H1 (cell line): ENCODE results near the gene TOMM40L. TPM values are rescaled to one million over a fixed set of nuclear protein-coding genes. Genes with fewer than 3 reads are reported as not detected.

Experiments
- CTCF ChIA-PET: fragments of 300-600 bp; sonication (Branson Sonifier 250); formaldehyde crosslinking; loops from one replicate; lab custom pipeline; 2021; ENCODE audit not compliant: partially characterized antibody; lab: Charles Lee
- POLR2A ChIA-PET: fragments of 300-600 bp; sonication (Branson Sonifier 250); formaldehyde crosslinking; loops from one replicate; lab custom pipeline; 2021; ENCODE audit warnings: inconsistent platforms; ENCODE audit not compliant: partially characterized antibody; lab: Charles Lee
- DNase-seq, 2 experiments: peaks; one replicate each; pipeline versions ENCODE4 v3.0.0 to v3.0.0-alpha.2; 2010 to 2022; ENCODE audit warnings: low spot score in 2 of 2, low read depth in 1 of 2, mixed read lengths in 1 of 2
- FAIRE-seq: peaks from 2 replicates; lab custom pipeline; 2011; peaks lifted over from hg19 to GRCh38; lab: Jason Lieb, UNC
- H2AFZ ChIP-seq: 2 replicates; pipeline ENCODE4 v1.8.1; 2012; ENCODE audit warnings: low read length, inconsistent platforms
- H2AK5ac ChIP-seq: 2 replicates; pipeline ENCODE4 v1.6.1; 2013; ENCODE audit warnings: low read depth, low read length
- H2BK120ac ChIP-seq: replicated peaks from 2 replicates; pipeline ENCODE3; 2013; ENCODE audit warnings: low read depth, low read length, inconsistent platforms
- H2BK12ac ChIP-seq: 2 replicates; pipeline ENCODE4 v1.6.1; 2013; ENCODE audit warnings: low read depth, low read length
- H2BK15ac ChIP-seq: 2 replicates; pipeline ENCODE4 v1.6.1; 2013; ENCODE audit warnings: low read length
- H2BK20ac ChIP-seq: 2 replicates; pipeline ENCODE4 v1.6.1; 2013; ENCODE audit warnings: low read length
- H2BK5ac ChIP-seq: 2 replicates; pipeline ENCODE4 v1.6.1; 2013; ENCODE audit warnings: low read depth, low read length
- H3K14ac ChIP-seq: 2 replicates; pipeline ENCODE4 v1.6.1; 2013; ENCODE audit warnings: inconsistent platforms; ENCODE audit not compliant: insufficient read length
- H3K18ac ChIP-seq: 2 replicates; pipeline ENCODE4 v1.6.1; 2013; ENCODE audit warnings: low read length; ENCODE audit errors: extremely low read depth
- H3K23ac ChIP-seq: 2 replicates; pipeline ENCODE4 v1.6.1; 2013; ENCODE audit warnings: inconsistent platforms; ENCODE audit not compliant: insufficient read length
- H3K23me2 ChIP-seq: 2 replicates; pipeline ENCODE4 v1.6.1; 2013; ENCODE audit warnings: low read depth, low read length
- H3K27ac ChIP-seq: 2 replicates; pipeline ENCODE4 v1.6.1; 2011; ENCODE audit warnings: low read depth, low read length, inconsistent platforms
- H3K27me3 ChIP-seq, 4 experiments: replicated peaks in 1 of 4; 1 replicate in 1 of 4; 2 replicates in 3 of 4; pipeline versions ENCODE4 v1.6.1 to v1.8.1; 2011 to 2013; ENCODE audit warnings: low read length in 3 of 4, mild to moderate bottlenecking in 3 of 4, inconsistent platforms in 2 of 4, mixed read lengths in 2 of 4, moderate library complexity in 1 of 4; ENCODE audit not compliant: control insufficient read depth in 3 of 4, insufficient read depth in 3 of 4; ENCODE audit errors: extremely low read depth in 1 of 4
- H3K36me3 ChIP-seq, 4 experiments: 2 replicates each; pipeline versions ENCODE4 v1.6.1 to v1.8.1; 2011 to 2013; ENCODE audit warnings: mild to moderate bottlenecking in 4 of 4, low read length in 3 of 4, moderate library complexity in 2 of 4, control low read depth in 1 of 4, inconsistent platforms in 1 of 4; ENCODE audit not compliant: insufficient read depth in 4 of 4, control insufficient read depth in 2 of 4
- H3K4ac ChIP-seq: replicated peaks from 2 replicates; pipeline ENCODE3; 2013; ENCODE audit warnings: low read length, low read depth, mixed read lengths, inconsistent platforms; ENCODE audit not compliant: insufficient read length
- H3K4me1 ChIP-seq, 4 experiments: replicated peaks in 1 of 4; 1 replicate in 1 of 4; 2 replicates in 3 of 4; pipeline versions ENCODE4 v1.6.1 to v1.8.1; 2011 to 2013; ENCODE audit warnings: low read length in 3 of 4, inconsistent platforms in 2 of 4, mixed read lengths in 1 of 4; ENCODE audit not compliant: insufficient read depth in 4 of 4, control insufficient read depth in 3 of 4
- H3K4me2 ChIP-seq, 2 experiments: 2 replicates each; pipeline versions ENCODE4 v1.6.1 to v1.8.1; 2011 to 2013; ENCODE audit warnings: low read depth in 2 of 2, low read length in 2 of 2, control low read depth in 1 of 2, inconsistent platforms in 1 of 2, mild to moderate bottlenecking in 1 of 2; ENCODE audit not compliant: insufficient read depth in 1 of 2
- H3K4me3 ChIP-seq, 4 experiments: fragments of 200-600, 300-600 bp in 1 of 4; sonication (generic), shearing (Covaris generic), sonication (Bioruptor Twin) in 1 of 4; 2 replicates each; pipeline versions ENCODE4 v1.5.1 to v1.8.1; 2011 to 2016; ENCODE audit warnings: low read length in 4 of 4, low read depth in 3 of 4, control low read depth in 2 of 4, inconsistent platforms in 2 of 4, mild to moderate bottlenecking in 2 of 4, mixed read lengths in 1 of 4, moderate library complexity in 1 of 4; ENCODE audit not compliant: insufficient read depth in 2 of 4; ENCODE audit errors: extremely low read depth in 1 of 4
- H3K56ac ChIP-seq: replicated peaks from 2 replicates; pipeline ENCODE3; 2013; ENCODE audit warnings: low read depth, mild to moderate bottlenecking, mixed read lengths, low read length, inconsistent platforms; ENCODE audit not compliant: insufficient read length
- H3K79me1 ChIP-seq: 2 replicates; pipeline ENCODE4 v1.6.1; 2013; ENCODE audit warnings: low read depth, low read length, control low read depth
- H3K79me2 ChIP-seq, 2 experiments: 2 replicates each; pipeline versions ENCODE4 v1.6.1 to v1.8.1; 2012 to 2013; ENCODE audit warnings: low read length in 2 of 2, mild to moderate bottlenecking in 2 of 2, inconsistent platforms in 1 of 2; ENCODE audit not compliant: insufficient read depth in 2 of 2, control insufficient read depth in 1 of 2
- H3K9ac ChIP-seq, 4 experiments: replicated peaks in 1 of 4; 1 replicate in 1 of 4; 2 replicates in 3 of 4; pipeline versions ENCODE4 v1.6.1 to v1.8.1; 2011 to 2013; ENCODE audit warnings: low read depth in 3 of 4, low read length in 3 of 4, control low read depth in 2 of 4, mild to moderate bottlenecking in 2 of 4, moderate library complexity in 2 of 4, inconsistent platforms in 1 of 4; ENCODE audit errors: extremely low read depth in 1 of 4
- H3K9me3 ChIP-seq, 2 experiments: 2 replicates each; pipeline versions ENCODE4 v1.6.1 to v1.8.1; 2012 to 2013; ENCODE audit warnings: mild to moderate bottlenecking in 2 of 2, moderate library complexity in 2 of 2, control low read depth in 1 of 2, inconsistent platforms in 1 of 2, low read depth in 1 of 2, low read length in 1 of 2, mixed read lengths in 1 of 2; ENCODE audit not compliant: insufficient read depth in 2 of 2
- H4K20me1 ChIP-seq, 2 experiments: replicated peaks in 1 of 2; 2 replicates each; pipeline versions ENCODE3 to v1.8.1; 2011 to 2013; ENCODE audit warnings: inconsistent platforms in 2 of 2, low read length in 2 of 2, mild to moderate bottlenecking in 1 of 2; ENCODE audit not compliant: insufficient read depth in 2 of 2, control insufficient read depth in 1 of 2
- H4K5ac ChIP-seq: 2 replicates; pipeline ENCODE4 v1.6.1; 2013; ENCODE audit warnings: low read length, low read depth, mixed read lengths, inconsistent platforms; ENCODE audit not compliant: insufficient read length
- H4K8ac ChIP-seq: 2 replicates; pipeline ENCODE4 v1.8.0; 2013; ENCODE audit warnings: mild to moderate bottlenecking, moderate library complexity, low read length, inconsistent platforms; ENCODE audit not compliant: insufficient read depth; ENCODE audit errors: extremely low read depth
- H4K91ac ChIP-seq: replicated peaks from 2 replicates; pipeline ENCODE3; 2013; ENCODE audit warnings: low read length, mixed read lengths, inconsistent platforms; ENCODE audit not compliant: insufficient read length
- CEBPB ChIP-seq: IDR thresholded peaks from 2 replicates; pipeline ENCODE4 v1.6.1; 2012; ENCODE audit warnings: low read depth, low read length
- CHD2 ChIP-seq: IDR thresholded peaks from 2 replicates; pipeline ENCODE4 v1.6.1; 2012; ENCODE audit warnings: low read length, improper control_type of control experiment
- FOSL1 ChIP-seq: IDR thresholded peaks from 2 replicates; pipeline ENCODE4 v1.6.1; 2011; ENCODE audit warnings: mild to moderate bottlenecking, low read depth, low read length, moderate library complexity; ENCODE audit not compliant: insufficient read depth
- GTF2F1 ChIP-seq: IDR thresholded peaks from 2 replicates; pipeline ENCODE4 v1.6.1; 2012; ENCODE audit warnings: low read depth, low read length, improper control_type of control experiment, borderline replicate concordance
- POU5F1 ChIP-seq: IDR thresholded peaks from 2 replicates; pipeline ENCODE4 v1.6.1; 2011; ENCODE audit warnings: low read depth, mild to moderate bottlenecking, low read length, moderate library complexity
- RAD21 ChIP-seq, 2 experiments: IDR thresholded peaks in 1 of 2; conservative IDR thresholded peaks in 1 of 2; 2 replicates each; pipeline ENCODE4 v1.6.1; 2011; ENCODE audit warnings: low read depth in 2 of 2, low read length in 2 of 2, improper control_type of control experiment in 1 of 2, inconsistent platforms in 1 of 2, mild to moderate bottlenecking in 1 of 2, moderate library complexity in 1 of 2
- RBBP5 ChIP-seq: IDR thresholded peaks from 2 replicates; pipeline ENCODE4 v1.7.1; 2012; ENCODE audit warnings: low read depth, mild to moderate bottlenecking, inconsistent platforms, low read length, moderate library complexity, borderline replicate concordance
- TAF1 ChIP-seq: IDR thresholded peaks from 2 replicates; pipeline ENCODE4 v1.6.1; 2011; ENCODE audit warnings: mild to moderate bottlenecking, low read depth, low read length
- TBP ChIP-seq: IDR thresholded peaks from 2 replicates; pipeline ENCODE4 v1.6.1; 2011; ENCODE audit warnings: low read depth, low read length, improper control_type of control experiment
- ZNF274 ChIP-seq: IDR thresholded peaks from 2 replicates; pipeline ENCODE4 v1.7.0; 2012; ENCODE audit warnings: low read length, borderline replicate concordance; ENCODE audit errors: extremely low read depth
- WGBS, 2 experiments: shearing (Covaris generic) in 1 of 2; methylation state at CpG; one replicate each; pipeline versions ENCODE4 v1.1.6 to v1.1.7; 2013 to 2015; ENCODE audit warnings: low lambda C conversion rate in 2 of 2, mixed read lengths in 2 of 2, inconsistent platforms in 1 of 2, low coverage in 1 of 2, missing lambda C conversion rate in 1 of 2; ENCODE audit not compliant: insufficient replicate concordance in 2 of 2, insufficient coverage in 1 of 2, insufficient read length in 1 of 2; ENCODE audit errors: extremely low coverage in 1 of 2, missing lambda C conversion rate in 1 of 2; 5-methylcytosine and 5-hydroxymethylcytosine counted together
- polyA plus RNA-seq, 7 experiments: library from polyadenylated mRNA; depleted of rRNA in 3 of 7; stranded (reverse) in 5 of 7; unstranded in 2 of 7; fragments of >200 nt in 5 of 7; fragments of 200-250 nt in 2 of 7; gene quantifications; 1 replicate in 5 of 7; 2 replicates in 1 of 7; 4 replicates in 1 of 7; pipeline versions ENCODE4 v1.2.1 to v1.2.3, GENCODE V29; 2011 to 2013; ENCODE audit warnings: missing spikeins in 2 of 7, mixed read lengths in 2 of 7
- total RNA-seq: library from RNA; stranded (reverse); fragmentation: NEBNext Ultra II Directional; extraction: Animal tissue kit (Norgen Biotek cat#: 25700); gene quantifications from 2 replicates; pipeline ENCODE4 v1.2.1, GENCODE V29; 2021

Gene TOMM40L
- total and polyA plus RNA-seq, 2 of the 8 experiments (the other 6 are each of a cell fraction or from before 2014, with no cell fraction given) = 11.4 to 15.0 TPM

DNA sequence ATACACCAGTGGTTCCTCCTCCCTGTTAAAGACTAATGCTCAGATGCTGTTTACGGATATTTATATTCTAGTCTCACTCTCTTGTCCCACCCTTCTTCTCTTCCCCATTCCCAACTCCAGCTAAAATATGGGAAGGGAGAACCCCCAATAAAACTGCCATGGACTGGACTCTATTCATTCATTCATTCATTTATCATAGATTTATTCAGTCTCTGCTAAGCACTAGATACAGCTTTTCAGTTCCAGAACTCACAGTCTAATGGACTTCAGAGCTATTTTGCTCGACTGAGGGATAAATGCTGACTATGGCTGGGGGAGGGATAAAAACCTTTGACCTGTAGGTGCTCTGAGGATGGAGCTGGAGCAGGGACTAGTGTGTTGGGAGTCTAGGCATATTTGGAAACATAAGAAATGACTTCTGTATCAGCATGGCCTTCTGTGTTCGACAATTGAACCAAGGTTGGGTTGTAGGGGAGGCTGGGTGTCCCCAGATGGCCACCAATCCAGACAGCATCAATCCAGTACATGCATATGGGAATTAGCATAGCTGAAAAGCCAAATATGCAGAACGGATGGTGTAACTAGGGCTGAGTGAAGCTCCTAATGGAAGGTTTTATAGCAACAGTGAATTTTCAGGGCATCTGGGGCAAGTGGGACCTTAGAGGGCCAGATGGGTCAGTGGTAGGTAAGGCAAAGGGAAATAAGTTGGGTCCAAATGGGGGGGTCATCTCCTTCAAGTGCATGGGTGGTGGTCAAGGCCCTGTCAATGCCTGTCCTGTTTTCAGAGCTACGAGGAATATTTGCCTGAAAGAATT, 6.6 kb upstream of the TOMM40L start:
- WGBS, 2 experiments = 88% methylated on average over 5 of the region's 5 CpGs; no CpG with 5 or more reads in 1 of the 2 experiments
- H4K20me1 ChIP-seq = no peaks in the 10 kb centered on the region
- H2BK15ac ChIP-seq = no peak overlapping the region
- 0 out of 2 replicates have a peak overlapping the region, but pooled peaks have one; percentile 19 for H2BK20ac ChIP-seq
- ChIA-PET CTCF (interaction anchor here (0.6 to 23.7 kb wide), 13 partner anchors 9 to 931 kb away, joined by 3 to 427 read pairs (median 5); partner anchors contain the start of genes ADAMTS4, NDUFS2 and TOMM40L), POLR2A (interaction anchor here (0.7 to 9.9 kb wide), 7 partner anchors 8 to 71 kb away, joined by 3 to 82 read pairs (median 3); partner anchors contain the start of genes ADAMTS4 and NDUFS2)
- H2AK5ac ChIP-seq = no peak overlapping the region
- no peaks in the 10 kb centered on the region for H3K9me3 ChIP-seq
- H3K36me3 ChIP-seq = peaks cover under 1 to 3% (median 1%) of the 10 kb centered on the region in 4 experiments; a peak in 5 of 8 replicates
- no peak overlapping the region for H3K14ac ChIP-seq
- H4K5ac ChIP-seq = no peak overlapping the region
- no peak overlapping the region for H3K27ac ChIP-seq
- no peaks in the 10 kb centered on the region for H3K79me1 ChIP-seq
- H3K23me2 ChIP-seq = no peaks in the 10 kb centered on the region
- H3K4me2 ChIP-seq = no peak overlapping the region; a peak in 1 of 4 replicates
- no peak for DNase-seq
- H4K8ac ChIP-seq = no peak overlapping the region
- H3K27me3 ChIP-seq = 0 out of 7 replicates have a peak, but pooled peaks cover 0 to 2% (median 0%) of the 10 kb centered on the region in 4 experiments
- H2AFZ ChIP-seq = no peak overlapping the region
- H2BK120ac ChIP-seq = no peak overlapping the region
- no peak overlapping the region for H3K56ac ChIP-seq
- no peak overlapping the region for H3K18ac ChIP-seq
- H3K79me2 ChIP-seq = no peaks in the 10 kb centered on the region
- H3K4ac ChIP-seq = no peak overlapping the region
- no peak overlapping the region for H2BK5ac ChIP-seq
- H3K9ac ChIP-seq = no peak overlapping the region
- H4K91ac ChIP-seq = no peak overlapping the region
- H3K4me1 ChIP-seq = peaks cover 0 to 13% (median 0%) of the 10 kb centered on the region in 4 experiments; a peak in 3 of 7 replicates
- no peak overlapping the region for H2BK12ac ChIP-seq
- no peak overlapping the region for H3K4me3 ChIP-seq
- no peak overlapping the region for H3K23ac ChIP-seq
- FAIRE-seq = no peak
- TF ChIP-seq CEBPB = no peak
- TF ChIP-seq ZNF274 = no peak
- TF ChIP-seq CHD2 = no peak
- no peak for TF ChIP-seq POU5F1
- no peak for TF ChIP-seq RBBP5
- TF ChIP-seq GTF2F1 = no peak
- TF ChIP-seq RAD21 (IDR thresholded peaks at IDR 0.05 in 1 of 2, conservative IDR thresholded peaks at IDR 0.05 in 1 of 2; ENCODE audit: low read depth in 2 of 2, low read length in 2 of 2) = no peak
- TF ChIP-seq FOSL1 = no peak
- no peak for TF ChIP-seq TBP
- TF ChIP-seq TAF1 = no peak
